ENCODE results near the gene GRM1.

GRM1 gene

GRCh38 chr6:146202570-146202969, 173.7 kb downstream of the GRM1 start:
- H3K4me3 ChIP-seq (ENCODE audit: low read depth in 1 of 2, low read length in 2 of 2): no peak overlapping the region
- H3K4me2 ChIP-seq (ENCODE audit: insufficient read depth, low read length): no peak overlapping the region
- H3K4me1 ChIP-seq (ENCODE audit: insufficient read depth, low read length): no peaks in the 10 kb centered on the region
- H3K9me3 ChIP-seq (ENCODE audit: insufficient read depth, low read length, severe bottlenecking): no peaks in the 10 kb centered on the region
- no peak for TF ChIP-seq EZH2 (IDR thresholded peaks at IDR 0.05; ENCODE audit: borderline replicate concordance, low read depth, low read length, severe bottlenecking)
- TF ChIP-seq CTCF (IDR thresholded peaks at IDR 0.05; ENCODE audit: borderline replicate concordance, extremely low read depth, low read length, poor library complexity, severe bottlenecking): no peak
- no peak overlapping the region for H2AFZ ChIP-seq (ENCODE audit: low read depth, low read length)
- no peak for DNase-seq
- H4K20me1 ChIP-seq (ENCODE audit: insufficient read depth, low read length): no peaks in the 10 kb centered on the region
- H3K79me2 ChIP-seq (ENCODE audit: insufficient read depth, low read length): no peaks in the 10 kb centered on the region
- H3K27ac ChIP-seq (ENCODE audit: low read length): no peak overlapping the region
- no peak for ATAC-seq (ENCODE audit: insufficient read depth, low read depth)
- no peaks in the 10 kb centered on the region for H3K27me3 ChIP-seq (ENCODE audit: insufficient read depth, low read length, poor library complexity)
- no peak overlapping the region for H3K9ac ChIP-seq (ENCODE audit: low read depth, low read length)
- no peaks in the 10 kb centered on the region for H3K36me3 ChIP-seq (ENCODE audit: insufficient read depth, low read length)

GRCh38 chr6:146209942-146210341, 181.1 kb downstream of the GRM1 start:
- H3K79me2 ChIP-seq (ENCODE audit: insufficient read depth, low read length): no peaks in the 10 kb centered on the region
- H3K4me1 ChIP-seq (ENCODE audit: insufficient read depth, low read length): no peaks in the 10 kb centered on the region
- ATAC-seq (ENCODE audit: insufficient read depth, low read depth): no peak
- H3K4me3 ChIP-seq (ENCODE audit: low read depth in 1 of 2, low read length in 2 of 2): no peak overlapping the region
- no peak overlapping the region for H2AFZ ChIP-seq (ENCODE audit: low read depth, low read length)
- no peak overlapping the region for H3K27ac ChIP-seq (ENCODE audit: low read length)
- H4K20me1 ChIP-seq (ENCODE audit: insufficient read depth, low read length): no peaks in the 10 kb centered on the region
- no peak overlapping the region for H3K4me2 ChIP-seq (ENCODE audit: insufficient read depth, low read length)
- H3K36me3 ChIP-seq (ENCODE audit: insufficient read depth, low read length): no peaks in the 10 kb centered on the region
- H3K9me3 ChIP-seq (ENCODE audit: insufficient read depth, low read length, severe bottlenecking): no peaks in the 10 kb centered on the region
- H3K9ac ChIP-seq (ENCODE audit: low read depth, low read length): no peak overlapping the region
- TF ChIP-seq CTCF (IDR thresholded peaks at IDR 0.05; ENCODE audit: borderline replicate concordance, extremely low read depth, low read length, poor library complexity, severe bottlenecking) (no peak), EZH2 (IDR thresholded peaks at IDR 0.05; ENCODE audit: borderline replicate concordance, low read depth, low read length, severe bottlenecking) (no peak)
- H3K27me3 ChIP-seq (ENCODE audit: insufficient read depth, low read length, poor library complexity): no peaks in the 10 kb centered on the region
- no peak for DNase-seq

- no peaks in the 10 kb centered on the region for H3K79me2 ChIP-seq (ENCODE audit: insufficient read depth, low read length)
- H3K9ac ChIP-seq (ENCODE audit: low read depth, low read length): no peak overlapping the region
- no peak overlapping the region for H2AFZ ChIP-seq (ENCODE audit: low read depth, low read length)
- H3K27me3 ChIP-seq (ENCODE audit: insufficient read depth, low read length, poor library complexity): no peaks in the 10 kb centered on the region
- H3K27ac ChIP-seq (ENCODE audit: low read length): no peak overlapping the region
- no peaks in the 10 kb centered on the region for H4K20me1 ChIP-seq (ENCODE audit: insufficient read depth, low read length)
- H3K4me3 ChIP-seq (ENCODE audit: low read depth in 1 of 2, low read length in 2 of 2): no peak overlapping the region
- no peak overlapping the region for H3K4me2 ChIP-seq (ENCODE audit: insufficient read depth, low read length)
- ATAC-seq (ENCODE audit: insufficient read depth, low read depth): no peak
- H3K4me1 ChIP-seq (ENCODE audit: insufficient read depth, low read length): no peaks in the 10 kb centered on the region
- H3K9me3 ChIP-seq (ENCODE audit: insufficient read depth, low read length, severe bottlenecking): no peaks in the 10 kb centered on the region
- no peaks in the 10 kb centered on the region for H3K36me3 ChIP-seq (ENCODE audit: insufficient read depth, low read length)
- no peak for DNase-seq
- TF ChIP-seq EZH2 (IDR thresholded peaks at IDR 0.05; ENCODE audit: borderline replicate concordance, low read depth, low read length, severe bottlenecking) (no peak), CTCF (IDR thresholded peaks at IDR 0.05; ENCODE audit: borderline replicate concordance, extremely low read depth, low read length, poor library complexity, severe bottlenecking) (no peak)
Measured at GRCh38 chr6:146210406-146211083, 181.7 kb downstream of the GRM1 start.

Data from DND-41 (cell line).